Natural killer cell (primary cell): ENCODE results near the gene TRIB2. TPM values are rescaled to one million over a fixed set of nuclear protein-coding genes. Genes with fewer than 3 reads are reported as not detected.
A peak's percentile ranks its signal among the peaks of the same experiment; 100 is the strongest.

ENCODE experiments used
- ATAC-seq, 3 donors: fragments of 150-1000 bp in 2 of 3; fragments of 200-7000 bp in 1 of 3; cut with Tn5 transposase; 1 replicate in 1 of 3; 2 replicates in 2 of 3; pipeline ENCODE4 v1.10.0; 2021; ENCODE audit warnings: mild to moderate bottlenecking in 2 of 3, moderate library complexity in 2 of 3
- DNase-seq, 2 donors: peaks; one replicate each; pipeline versions ENCODE4 v3.0.0 to v3.0.0-alpha.2; 2013 to 2021; ENCODE audit warnings: mixed read lengths in 1 of 2
- H3K27ac ChIP-seq: one replicate; pipeline ENCODE4 v1.5.1; 2013; ENCODE audit warnings: mild to moderate bottlenecking, low read length
- H3K27me3 ChIP-seq: one replicate; pipeline ENCODE4 v1.6.1; 2013; ENCODE audit warnings: low read length; ENCODE audit not compliant: control insufficient read depth, insufficient read depth
- H3K36me3 ChIP-seq: one replicate; pipeline ENCODE4 v1.6.1; 2013; ENCODE audit warnings: low read length; ENCODE audit not compliant: control insufficient read depth, insufficient read depth
- H3K4me1 ChIP-seq: one replicate; pipeline ENCODE4 v1.6.1; 2013; ENCODE audit warnings: low read length; ENCODE audit not compliant: control insufficient read depth, insufficient read depth
- H3K4me3 ChIP-seq: one replicate; pipeline ENCODE4 v1.5.1; 2013; ENCODE audit warnings: low read length
- H3K9me3 ChIP-seq: one replicate; pipeline ENCODE4 v1.6.1; 2013; ENCODE audit warnings: low read length; ENCODE audit not compliant: control insufficient read depth, insufficient read depth
- H3K27ac Mint-ChIP-seq, 2 donors: one replicate each; pipeline ENCODE4 v1.8.0; 2022; ENCODE audit warnings: mild to moderate bottlenecking in 2 of 2, mixed read lengths in 2 of 2, moderate library complexity in 1 of 2
- H3K27me3 Mint-ChIP-seq, 2 donors: one replicate each; pipeline ENCODE4 v1.8.0; 2022; ENCODE audit warnings: low read depth in 2 of 2, mixed read lengths in 2 of 2
- H3K36me3 Mint-ChIP-seq: one replicate; pipeline ENCODE4 v1.8.0; 2022; ENCODE audit warnings: mixed read lengths
- H3K4me1 Mint-ChIP-seq, 2 donors: one replicate each; pipeline ENCODE4 v1.8.0; 2022; ENCODE audit warnings: mixed read lengths in 2 of 2
- H3K4me3 Mint-ChIP-seq: one replicate; pipeline ENCODE4 v1.8.0; 2022; ENCODE audit warnings: mild to moderate bottlenecking, moderate library complexity, mixed read lengths
- H3K9me3 Mint-ChIP-seq, 2 donors: one replicate each; pipeline ENCODE4 v1.8.0; 2022; ENCODE audit warnings: mixed read lengths in 2 of 2
- WGBS: methylation state at CpG from one replicate; pipeline ENCODE4 v1.1.7; 2013; ENCODE audit warnings: missing lambda C conversion rate; ENCODE audit not compliant: insufficient coverage; 5-methylcytosine and 5-hydroxymethylcytosine counted together
- intact Hi-C: fragments of 100-400 bp; cut with micrococcal nuclease; formaldehyde crosslinking; loops from one replicate; pipeline ENCODE4 v1.14.2; 2022
- total RNA-seq, 4 donors: library from RNA; stranded (reverse); fragments of 120-200 nt in 1 of 4; gene quantifications; one replicate each; pipeline versions ENCODE4 v1.2.3 to v1.2.4, GENCODE V29; 2013 to 2022
- TF ChIP-seq, protein P1 (sequence below): fragments of 200-600 bp; IDR thresholded peaks from one replicate; pipeline ENCODE4 v1.8.0; 2022; ENCODE audit warnings: antibody characterized with exemption

The TRIB2 gene
- total RNA-seq, 3 donors from 2014 or later (not counting 1 experiment from before 2014, with no cell fraction given) = 68.1 to 87.4 (median 84.5) TPM

GRCh38 chr2:12727641-12728040, 10.9 kb downstream of the TRIB2 start:
- DNase-seq (peak in 1 of 2 donors; percentile 40), ATAC-seq (no peak)
- Mint-ChIP-seq H3K9me3 (no peaks in the 10 kb centered on the region), H3K27me3 (no peaks in the 10 kb centered on the region), H3K4me1 (peaks cover 90 to 92% of the 10 kb centered on the region in 2 donors), H3K4me3 (peak overlapping the region; percentile 76), H3K27ac (peak overlapping the region; percentile 77 to 87), H3K36me3 (peaks cover 18% of the 10 kb centered on the region)
- no peaks in the 10 kb centered on the region for H3K9me3 ChIP-seq
- no peak overlapping the region for H3K4me3 ChIP-seq
- TF ChIP-seq, protein P1, sequence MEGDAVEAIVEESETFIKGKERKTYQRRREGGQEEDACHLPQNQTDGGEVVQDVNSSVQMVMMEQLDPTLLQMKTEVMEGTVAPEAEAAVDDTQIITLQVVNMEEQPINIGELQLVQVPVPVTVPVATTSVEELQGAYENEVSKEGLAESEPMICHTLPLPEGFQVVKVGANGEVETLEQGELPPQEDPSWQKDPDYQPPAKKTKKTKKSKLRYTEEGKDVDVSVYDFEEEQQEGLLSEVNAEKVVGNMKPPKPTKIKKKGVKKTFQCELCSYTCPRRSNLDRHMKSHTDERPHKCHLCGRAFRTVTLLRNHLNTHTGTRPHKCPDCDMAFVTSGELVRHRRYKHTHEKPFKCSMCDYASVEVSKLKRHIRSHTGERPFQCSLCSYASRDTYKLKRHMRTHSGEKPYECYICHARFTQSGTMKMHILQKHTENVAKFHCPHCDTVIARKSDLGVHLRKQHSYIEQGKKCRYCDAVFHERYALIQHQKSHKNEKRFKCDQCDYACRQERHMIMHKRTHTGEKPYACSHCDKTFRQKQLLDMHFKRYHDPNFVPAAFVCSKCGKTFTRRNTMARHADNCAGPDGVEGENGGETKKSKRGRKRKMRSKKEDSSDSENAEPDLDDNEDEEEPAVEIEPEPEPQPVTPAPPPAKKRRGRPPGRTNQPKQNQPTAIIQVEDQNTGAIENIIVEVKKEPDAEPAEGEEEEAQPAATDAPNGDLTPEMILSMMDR = no peak
- peaks cover 70% of the 10 kb centered on the region for H3K4me1 ChIP-seq
- peaks cover 52% of the 10 kb centered on the region for H3K36me3 ChIP-seq
- H3K27me3 ChIP-seq = no peaks in the 10 kb centered on the region
- H3K27ac ChIP-seq = peak overlapping the region; percentile 58
- intact Hi-C loops = no loop called here
- WGBS = 44% methylated on average over 5 of the region's 5 CpGs

GRCh38 chr2:12728221-12728777, 11.6 kb downstream of the TRIB2 start:
- Histone ChIP-seq H3K4me3 (no peak overlapping the region), H3K4me1 (peaks cover 69% of the 10 kb centered on the region), H3K27me3 (no peaks in the 10 kb centered on the region), H3K36me3 (peaks cover 53% of the 10 kb centered on the region), H3K27ac (peak overlapping the region; percentile 58), H3K9me3 (no peaks in the 10 kb centered on the region)
- TF ChIP-seq, protein P1 = no peak
- Mint-ChIP-seq H3K27ac (peak overlapping the region; percentile 77 to 87), H3K27me3 (no peaks in the 10 kb centered on the region), H3K4me3 (peak overlapping the region; percentile 76), H3K4me1 (peaks cover 85 to 89% of the 10 kb centered on the region in 2 donors), H3K36me3 (peaks cover 18% of the 10 kb centered on the region), H3K9me3 (no peaks in the 10 kb centered on the region)
- ATAC-seq (peak; percentile 73 to 84 (median 81)), DNase-seq (peak; percentile 41 to 81)
- intact Hi-C loops = no loop called here
- WGBS = under 1% methylated on average over 9 of the region's 9 CpGs

DNA sequence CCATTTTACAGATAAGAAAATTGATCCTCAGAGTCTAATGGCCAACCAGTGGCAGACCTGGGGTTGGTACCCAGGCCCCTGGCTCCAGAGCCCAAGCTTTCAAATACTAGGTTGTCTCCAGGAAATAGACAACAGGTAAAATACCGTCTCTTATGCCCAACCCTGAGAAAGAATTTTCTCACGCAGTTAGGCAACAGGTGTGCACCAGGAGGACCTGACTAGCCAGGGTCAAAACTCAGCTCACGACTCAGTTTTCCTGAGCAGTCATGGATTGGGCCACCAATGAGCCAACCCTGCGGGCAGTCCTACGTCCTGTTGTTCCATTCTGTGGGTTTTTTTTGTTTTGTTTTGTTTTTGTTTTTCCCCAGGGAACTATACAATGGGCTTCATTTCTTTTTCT, 13.5 kb downstream of the TRIB2 start:
- H3K4me3 Mint-ChIP-seq = no peak overlapping the region
- peaks cover 66% of the 10 kb centered on the region for H3K4me1 ChIP-seq
- peaks cover 45% of the 10 kb centered on the region for H3K36me3 ChIP-seq
- H3K4me3 ChIP-seq = no peak overlapping the region
- intact Hi-C loops = no loop called here
- WGBS = 89% methylated on average over 5 of the region's 5 CpGs
- no peaks in the 10 kb centered on the region for H3K27me3 ChIP-seq
- H3K27me3 Mint-ChIP-seq = no peaks in the 10 kb centered on the region
- ATAC-seq (no peak), DNase-seq (no peak)
- no peak overlapping the region for H3K27ac ChIP-seq
- no peaks in the 10 kb centered on the region for H3K9me3 Mint-ChIP-seq
- peaks cover 10% of the 10 kb centered on the region for H3K36me3 Mint-ChIP-seq
- H3K27ac Mint-ChIP-seq = no peak overlapping the region
- no peaks in the 10 kb centered on the region for H3K9me3 ChIP-seq
- H3K4me1 Mint-ChIP-seq = peaks cover 80 to 85% of the 10 kb centered on the region in 2 donors
- TF ChIP-seq, protein P1 = no peak
